AG10803 (cell line): ENCODE measurements around the gene PTPN4.

Source experiments
- DNase-seq: peaks from one replicate; pipeline ENCODE4 v3.0.0; 2010; ENCODE audit warnings: low read depth
- H3K4me3 ChIP-seq: 2 replicates; pipeline ENCODE4 v1.5.1; 2011; ENCODE audit warnings: mild to moderate bottlenecking, low read length, control low read depth
- TF ChIP-seq, protein P1 (sequence below): conservative IDR thresholded peaks from 2 replicates; pipeline ENCODE4 v1.5.1; 2011; ENCODE audit warnings: mild to moderate bottlenecking, low read length, control low read depth, inconsistent platforms

The PTPN4 gene

DNA sequence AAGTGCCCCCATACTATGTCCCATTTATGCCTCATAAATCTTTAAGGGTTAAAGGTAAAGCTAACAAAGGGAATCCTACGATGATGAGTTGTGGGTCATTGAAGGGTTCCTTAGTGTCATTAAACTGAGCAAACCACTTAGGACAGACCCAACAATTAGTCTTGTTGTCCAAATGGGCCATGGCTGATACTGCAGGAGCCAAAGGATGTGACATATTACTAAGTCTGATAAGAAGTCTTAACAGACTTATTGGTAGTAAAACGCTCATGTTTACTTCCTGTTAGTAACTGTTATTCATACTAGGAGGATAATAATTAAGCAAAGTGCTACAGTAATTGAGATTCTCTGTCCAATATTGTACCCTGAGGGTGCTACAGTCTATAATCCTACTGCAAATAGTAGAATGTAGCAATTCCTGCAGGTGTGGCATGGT is 96.8 kb downstream of the PTPN4 start:
- no peak overlapping the region for H3K4me3 ChIP-seq
- TF ChIP-seq, protein P1, sequence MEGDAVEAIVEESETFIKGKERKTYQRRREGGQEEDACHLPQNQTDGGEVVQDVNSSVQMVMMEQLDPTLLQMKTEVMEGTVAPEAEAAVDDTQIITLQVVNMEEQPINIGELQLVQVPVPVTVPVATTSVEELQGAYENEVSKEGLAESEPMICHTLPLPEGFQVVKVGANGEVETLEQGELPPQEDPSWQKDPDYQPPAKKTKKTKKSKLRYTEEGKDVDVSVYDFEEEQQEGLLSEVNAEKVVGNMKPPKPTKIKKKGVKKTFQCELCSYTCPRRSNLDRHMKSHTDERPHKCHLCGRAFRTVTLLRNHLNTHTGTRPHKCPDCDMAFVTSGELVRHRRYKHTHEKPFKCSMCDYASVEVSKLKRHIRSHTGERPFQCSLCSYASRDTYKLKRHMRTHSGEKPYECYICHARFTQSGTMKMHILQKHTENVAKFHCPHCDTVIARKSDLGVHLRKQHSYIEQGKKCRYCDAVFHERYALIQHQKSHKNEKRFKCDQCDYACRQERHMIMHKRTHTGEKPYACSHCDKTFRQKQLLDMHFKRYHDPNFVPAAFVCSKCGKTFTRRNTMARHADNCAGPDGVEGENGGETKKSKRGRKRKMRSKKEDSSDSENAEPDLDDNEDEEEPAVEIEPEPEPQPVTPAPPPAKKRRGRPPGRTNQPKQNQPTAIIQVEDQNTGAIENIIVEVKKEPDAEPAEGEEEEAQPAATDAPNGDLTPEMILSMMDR: no peak
- DNase-seq: no peak

DNA sequence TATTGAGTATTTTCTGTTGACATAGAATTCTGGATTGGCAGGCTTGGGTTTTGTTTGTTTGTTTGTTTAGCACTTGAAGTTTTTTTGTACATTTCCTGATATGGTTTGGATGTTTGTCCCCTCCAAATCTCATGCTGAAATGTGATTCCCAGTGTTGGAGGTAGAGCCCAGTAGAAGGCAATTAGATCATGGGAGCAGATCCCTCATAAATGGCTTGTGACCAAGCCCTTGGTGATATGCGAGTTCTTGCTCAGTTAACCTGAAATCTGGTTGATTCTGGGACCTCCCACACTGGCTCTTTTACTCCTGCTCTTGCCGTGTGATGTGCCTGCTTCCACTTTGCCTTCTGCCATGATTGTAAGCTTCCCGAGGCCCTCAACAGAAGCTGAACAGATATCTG is 98.0 kb downstream of the PTPN4 start:
- H3K4me3 ChIP-seq: no peak overlapping the region
- TF ChIP-seq, protein P1: no peak
- DNase-seq: no peak

DNA sequence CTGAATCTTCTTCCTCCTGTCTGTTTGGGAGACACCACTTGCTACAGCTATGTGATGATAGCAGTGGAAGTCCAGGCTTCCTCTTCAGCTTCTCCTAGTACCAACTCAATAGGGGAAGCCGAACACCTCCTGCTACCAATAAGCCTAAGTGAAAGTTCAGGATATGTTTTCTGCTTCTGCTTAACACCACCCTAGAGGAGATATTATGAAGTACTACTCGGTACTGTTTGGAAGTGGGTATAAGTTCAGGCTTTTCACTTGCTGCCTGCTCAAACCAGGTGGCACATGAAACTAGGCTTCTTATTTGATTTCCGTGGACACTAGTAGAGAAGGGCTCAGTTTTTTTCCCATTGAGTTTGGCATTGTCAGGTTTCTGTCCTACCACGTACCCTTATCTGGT is 99.8 kb downstream of the PTPN4 start:
- DNase-seq: no peak
- TF ChIP-seq, protein P1: no peak
- no peak overlapping the region for H3K4me3 ChIP-seq

DNA sequence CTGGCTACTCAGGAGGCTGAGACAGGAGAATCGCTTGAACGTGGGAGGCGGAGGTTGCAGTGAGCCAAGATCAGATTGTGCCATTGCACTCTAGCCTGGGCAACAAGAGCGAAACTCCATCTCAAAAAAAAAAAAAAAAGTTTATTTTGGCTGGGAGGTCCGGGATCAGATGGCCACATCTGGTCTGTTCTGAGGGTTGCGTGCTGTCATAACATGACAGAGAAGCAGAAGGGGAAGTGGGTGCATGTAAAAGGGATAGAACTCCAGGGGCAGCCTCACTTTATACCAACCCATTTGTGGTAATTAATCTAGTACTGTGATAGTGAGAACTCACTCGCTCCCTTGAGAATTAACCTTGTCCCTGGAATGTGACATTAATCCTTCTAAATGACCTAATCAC is 101.2 kb downstream of the PTPN4 start:
- no peak overlapping the region for H3K4me3 ChIP-seq
- no peak for DNase-seq
- TF ChIP-seq, protein P1: no peak

DNA sequence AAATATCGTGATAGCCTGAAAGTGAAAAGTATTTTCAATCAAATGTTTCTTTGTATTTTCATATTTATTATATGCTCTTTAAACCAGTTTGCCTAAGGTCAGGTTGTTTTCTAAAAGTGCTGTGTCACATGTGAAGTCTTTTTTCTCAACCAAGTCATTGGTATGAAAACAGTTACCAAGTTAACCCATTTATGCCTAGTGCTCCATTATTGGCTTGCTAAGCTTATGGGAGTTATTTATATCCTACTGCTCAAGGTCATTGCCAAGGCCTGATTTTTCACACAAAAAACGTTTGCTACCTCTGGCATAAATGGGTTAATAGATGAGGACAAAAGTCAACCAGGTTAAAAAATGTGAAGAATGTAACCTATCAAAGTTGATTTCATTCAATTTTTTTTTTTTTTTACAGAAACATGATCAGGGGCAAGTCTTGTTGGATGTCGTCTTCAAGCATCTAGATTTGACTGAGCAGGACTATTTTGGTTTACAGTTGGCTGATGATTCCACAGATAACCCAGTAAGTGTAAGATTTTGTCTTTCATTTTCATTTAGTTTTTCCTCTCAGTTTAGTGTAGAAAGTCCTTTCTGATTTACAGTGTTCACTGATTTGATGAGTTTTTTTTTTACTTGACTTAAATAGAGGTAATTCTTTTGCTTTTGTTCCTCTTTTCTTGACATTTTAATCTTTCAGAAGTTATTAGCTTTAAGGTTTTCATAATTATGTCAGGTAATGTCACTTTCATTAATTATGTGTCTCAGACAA is 102.6 kb downstream of the PTPN4 start:
- TF ChIP-seq, protein P1: no peak
- no peak for DNase-seq
- H3K4me3 ChIP-seq: no peak overlapping the region

DNA sequence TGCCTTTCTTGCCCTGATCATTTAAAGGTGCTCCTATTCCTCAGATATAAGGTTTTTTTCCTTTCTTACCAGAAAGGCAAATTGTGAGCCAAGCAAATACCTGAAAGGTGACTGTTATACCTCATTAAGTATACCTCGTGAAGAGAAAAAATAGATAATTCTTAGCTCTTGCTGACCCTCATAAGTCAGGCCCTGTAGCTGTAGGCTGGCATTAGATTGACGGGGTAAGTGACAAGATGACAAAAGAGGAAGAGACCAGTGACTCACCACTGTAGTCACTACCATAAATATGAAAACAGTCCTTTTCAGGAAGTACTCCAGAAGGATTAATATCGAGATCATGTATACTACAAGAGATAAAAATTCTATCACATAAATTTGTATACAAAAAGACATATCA is 104.6 kb downstream of the PTPN4 start:
- DNase-seq: no peak
- H3K4me3 ChIP-seq: no peak overlapping the region
- TF ChIP-seq, protein P1: no peak

DNA sequence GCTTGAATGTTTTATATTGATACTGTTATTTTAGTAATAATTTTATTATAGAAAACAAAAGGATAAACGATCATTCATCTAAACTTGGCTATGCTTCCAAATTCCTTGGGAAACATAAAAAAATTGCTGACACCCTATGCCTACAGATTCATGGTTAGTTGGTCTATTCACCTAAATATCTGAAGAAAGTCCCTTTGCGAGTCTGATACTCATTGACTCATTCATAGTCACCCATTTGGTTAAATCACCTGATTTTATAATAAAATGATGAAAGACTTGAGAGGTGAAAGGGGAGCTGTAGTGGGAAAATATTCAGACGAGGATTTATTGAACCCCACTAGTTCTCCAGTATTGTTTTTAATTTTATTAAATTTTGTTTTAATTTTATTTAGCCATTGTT is 112.0 kb downstream of the PTPN4 start:
- TF ChIP-seq, protein P1: no peak
- no peak overlapping the region for H3K4me3 ChIP-seq
- no peak for DNase-seq
